DND-41 (cell line): ENCODE data around the gene NR4A1.

Experiments
- EZH2 ChIP-seq: IDR thresholded peaks from 3 replicates; pipeline ENCODE4 v1.6.1; 2012; ENCODE audit warnings: borderline replicate concordance, low read depth, mild to moderate bottlenecking, moderate library complexity, low read length, inconsistent platforms; ENCODE audit not compliant: severe bottlenecking
- TF ChIP-seq, protein P1 (sequence below): IDR thresholded peaks from 2 replicates; pipeline ENCODE4 v1.5.1; 2012; ENCODE audit warnings: borderline replicate concordance, low read length, moderate library complexity, mild to moderate bottlenecking; ENCODE audit not compliant: poor library complexity, severe bottlenecking; ENCODE audit errors: extremely low read depth

GRCh38 chr12:52004042-52004648 lies 47.1 kb upstream of the NR4A1 start:
- TF ChIP-seq, protein P1, sequence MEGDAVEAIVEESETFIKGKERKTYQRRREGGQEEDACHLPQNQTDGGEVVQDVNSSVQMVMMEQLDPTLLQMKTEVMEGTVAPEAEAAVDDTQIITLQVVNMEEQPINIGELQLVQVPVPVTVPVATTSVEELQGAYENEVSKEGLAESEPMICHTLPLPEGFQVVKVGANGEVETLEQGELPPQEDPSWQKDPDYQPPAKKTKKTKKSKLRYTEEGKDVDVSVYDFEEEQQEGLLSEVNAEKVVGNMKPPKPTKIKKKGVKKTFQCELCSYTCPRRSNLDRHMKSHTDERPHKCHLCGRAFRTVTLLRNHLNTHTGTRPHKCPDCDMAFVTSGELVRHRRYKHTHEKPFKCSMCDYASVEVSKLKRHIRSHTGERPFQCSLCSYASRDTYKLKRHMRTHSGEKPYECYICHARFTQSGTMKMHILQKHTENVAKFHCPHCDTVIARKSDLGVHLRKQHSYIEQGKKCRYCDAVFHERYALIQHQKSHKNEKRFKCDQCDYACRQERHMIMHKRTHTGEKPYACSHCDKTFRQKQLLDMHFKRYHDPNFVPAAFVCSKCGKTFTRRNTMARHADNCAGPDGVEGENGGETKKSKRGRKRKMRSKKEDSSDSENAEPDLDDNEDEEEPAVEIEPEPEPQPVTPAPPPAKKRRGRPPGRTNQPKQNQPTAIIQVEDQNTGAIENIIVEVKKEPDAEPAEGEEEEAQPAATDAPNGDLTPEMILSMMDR = peak; percentile 63
- no peak for TF ChIP-seq EZH2
